IPS-18c (cell line): ENCODE data around the gene FBN3.
A peak's percentile ranks its signal among the peaks of the same experiment; 100 is the strongest.
"Not testable (repeated sequence)": the region's sequence is repeated elsewhere in the genome, so short reads cannot be mapped to it uniquely, and the experiment has no call there.

Source experiments
- H3K4me3 ChIP-seq: 2 replicates; pipeline ENCODE4 v1.7.0; 2013; ENCODE audit warnings: low read depth, mild to moderate bottlenecking, low read length, moderate library complexity; ENCODE audit not compliant: insufficient read depth
- H3K9me3 ChIP-seq: one replicate; pipeline ENCODE4 v1.6.1; 2013; ENCODE audit warnings: mild to moderate bottlenecking, low read length, moderate library complexity; ENCODE audit not compliant: control insufficient read depth, insufficient read depth

Gene FBN3

DNA sequence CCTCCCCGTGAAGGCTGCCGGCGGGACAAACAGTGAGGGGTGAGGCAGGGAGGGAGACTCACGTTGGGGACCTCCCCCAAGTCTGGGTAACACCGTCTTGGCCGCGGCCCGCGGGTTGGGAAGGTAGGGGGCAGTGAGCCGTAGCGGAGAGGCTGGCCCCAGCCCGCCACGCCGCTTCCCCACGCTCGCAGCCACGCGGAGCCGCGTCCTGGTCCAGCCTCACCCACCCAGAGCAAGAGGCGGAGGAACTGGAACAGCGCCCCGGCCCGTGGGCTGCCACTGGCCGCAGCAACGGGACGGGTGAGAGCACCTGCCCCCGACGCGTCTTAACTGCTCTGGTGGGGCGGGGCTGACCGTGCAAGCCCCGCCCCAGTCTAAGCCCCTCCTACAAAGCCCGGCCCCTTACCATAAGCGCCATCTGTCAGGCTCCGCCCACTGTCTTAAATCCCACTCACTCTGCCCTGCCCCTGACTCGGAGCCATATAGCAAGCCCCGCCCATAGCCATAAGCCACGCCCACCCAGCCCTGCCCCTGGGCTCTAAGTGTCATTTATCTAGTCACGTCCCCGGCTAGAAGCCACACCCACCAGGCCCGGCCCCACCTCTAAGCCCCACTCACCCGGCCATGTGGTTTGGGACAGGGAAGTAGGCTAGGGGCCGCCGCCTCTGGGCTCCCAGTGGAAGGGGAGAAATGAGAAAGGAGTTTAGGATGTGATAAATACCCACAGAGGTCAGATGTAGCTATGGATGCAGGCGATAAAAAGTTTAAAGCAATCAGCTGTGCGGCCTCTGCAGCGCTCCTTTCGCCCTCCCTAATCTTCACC is 98.9 kb downstream of the FBN3 start:
- Histone ChIP-seq H3K4me3 (peak overlapping the region; percentile 63), H3K9me3 (no peaks in the 10 kb centered on the region)

- Histone ChIP-seq H3K9me3 (no peaks in the 10 kb centered on the region), H3K4me3 (no peak overlapping the region)
Observed at GRCh38 chr19:8046569-8047165, 102.7 kb downstream of the FBN3 start.

DNA sequence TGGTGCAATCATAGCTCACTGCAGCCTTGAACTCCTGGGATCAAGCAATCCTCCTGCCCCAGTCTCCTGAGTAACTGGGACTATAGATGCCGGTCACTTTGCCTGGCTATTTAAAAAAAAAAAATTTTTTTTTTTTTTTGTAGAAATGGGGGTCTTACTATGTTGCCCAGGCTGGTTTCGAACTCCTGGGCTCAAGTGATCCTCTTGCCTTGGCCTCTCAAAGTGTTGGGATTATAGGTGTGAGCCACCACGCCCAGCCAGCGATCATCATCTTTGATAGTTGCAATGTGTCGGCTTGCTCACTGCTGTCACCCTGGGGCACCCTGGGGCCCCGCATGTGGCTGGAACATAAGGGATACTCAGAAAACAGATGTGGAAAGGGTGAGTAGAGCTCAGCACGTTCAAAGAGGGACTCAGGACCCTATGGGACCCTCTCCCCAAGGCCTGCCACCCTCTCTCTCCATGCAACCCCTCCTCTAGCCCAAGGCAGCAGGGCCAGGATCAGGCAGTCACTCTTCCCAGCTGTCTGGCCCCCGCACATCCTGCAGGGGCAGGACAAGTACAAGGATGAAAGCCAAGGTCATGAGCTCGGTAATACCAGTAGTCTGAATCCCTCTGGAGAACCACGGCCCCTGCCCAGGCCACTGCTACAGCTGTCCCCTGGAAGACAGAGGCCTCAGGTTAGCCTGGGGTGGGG is 103.4 kb downstream of the FBN3 start:
- H3K9me3 ChIP-seq = no peaks in the 10 kb centered on the region
- H3K4me3 ChIP-seq = no peak overlapping the region

- H3K9me3 ChIP-seq = no peaks in the 10 kb centered on the region
Observed at GRCh38 chr19:8044018-8044417, 105.4 kb downstream of the FBN3 start.

GRCh38 chr19:8042900-8043299 is 106.5 kb downstream of the FBN3 start:
- Histone ChIP-seq H3K4me3 (no peak overlapping the region), H3K9me3 (no peaks in the 10 kb centered on the region)

More at GRCh38 chr19:8044018-8044417, 105.4 kb downstream of the FBN3 start:
- H3K4me3 ChIP-seq = no peak overlapping the region

- no peak overlapping the region for H3K4me3 ChIP-seq
Observed at GRCh38 chr19:8041531-8041931, 107.9 kb downstream of the FBN3 start.

DNA sequence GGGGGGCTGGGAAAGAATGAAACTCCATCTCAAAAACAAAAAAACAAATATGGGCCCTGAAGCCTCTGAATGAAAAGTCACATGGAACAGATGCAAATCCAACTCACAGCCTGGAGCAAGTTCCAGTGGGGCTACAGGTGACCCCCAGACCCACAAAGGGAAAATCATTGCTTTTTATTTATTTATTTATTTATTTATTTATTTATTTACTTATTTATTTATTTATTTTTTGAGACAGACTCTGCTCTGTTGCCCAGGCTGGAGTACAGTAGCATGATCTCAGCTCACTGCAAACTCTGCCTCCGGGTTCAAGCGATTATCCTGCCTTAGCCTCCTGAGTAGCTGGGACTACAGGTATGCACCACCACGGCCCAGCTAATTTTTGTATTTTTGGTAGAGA is 110.2 kb downstream of the FBN3 start:
- no peaks in the 10 kb centered on the region for H3K9me3 ChIP-seq

More at GRCh38 chr19:8041531-8041931, 107.9 kb downstream of the FBN3 start:
- no peaks in the 10 kb centered on the region for H3K9me3 ChIP-seq

GRCh38 chr19:8038815-8039214 is 110.6 kb downstream of the FBN3 start:
- H3K9me3 ChIP-seq = no peaks in the 10 kb centered on the region
- H3K4me3 ChIP-seq = no peak overlapping the region

More for the DNA sequence above, 110.2 kb downstream of the FBN3 start:
- no peak overlapping the region for H3K4me3 ChIP-seq

DNA sequence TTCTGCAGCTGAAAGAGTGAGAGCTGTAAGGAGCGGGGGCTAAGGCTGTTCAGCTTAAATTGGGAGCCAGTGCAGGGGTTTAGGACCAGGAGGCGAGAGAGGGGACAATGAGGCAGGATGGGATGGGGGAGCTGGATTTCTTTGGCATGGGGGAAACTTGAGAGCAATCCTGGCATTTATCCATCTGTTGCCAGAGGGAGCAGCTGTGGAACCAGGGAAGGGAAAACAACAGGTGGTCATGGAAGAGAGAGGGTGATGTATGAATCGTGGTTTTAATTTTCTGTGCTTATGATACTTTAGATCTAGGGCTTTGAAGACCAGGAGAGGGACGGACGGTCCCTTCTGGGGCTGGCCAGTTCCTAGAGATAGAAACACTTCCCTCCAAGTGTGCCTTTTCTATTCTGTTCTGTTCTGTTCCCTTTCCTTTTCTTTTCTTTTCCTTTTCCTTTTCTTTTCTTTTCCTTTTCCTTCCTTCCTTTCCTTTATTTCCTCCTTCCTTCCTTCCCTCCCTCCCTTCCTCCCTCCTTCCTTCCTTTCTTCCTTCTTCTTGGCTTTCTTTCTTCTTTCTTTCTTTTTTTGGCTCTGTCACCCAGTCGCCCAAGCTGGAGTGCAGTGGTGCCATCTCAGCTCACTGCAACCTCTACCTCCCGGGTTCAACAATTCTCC is 112.8 kb downstream of the FBN3 start:
- Histone ChIP-seq H3K9me3 (peaks cover 2% of the 10 kb centered on the region), H3K4me3 (no peak overlapping the region)

- peaks cover 2% of the 10 kb centered on the region for H3K9me3 ChIP-seq
- no peak overlapping the region for H3K4me3 ChIP-seq
Observed at GRCh38 chr19:8034178-8034525, 115.2 kb downstream of the FBN3 start.

DNA sequence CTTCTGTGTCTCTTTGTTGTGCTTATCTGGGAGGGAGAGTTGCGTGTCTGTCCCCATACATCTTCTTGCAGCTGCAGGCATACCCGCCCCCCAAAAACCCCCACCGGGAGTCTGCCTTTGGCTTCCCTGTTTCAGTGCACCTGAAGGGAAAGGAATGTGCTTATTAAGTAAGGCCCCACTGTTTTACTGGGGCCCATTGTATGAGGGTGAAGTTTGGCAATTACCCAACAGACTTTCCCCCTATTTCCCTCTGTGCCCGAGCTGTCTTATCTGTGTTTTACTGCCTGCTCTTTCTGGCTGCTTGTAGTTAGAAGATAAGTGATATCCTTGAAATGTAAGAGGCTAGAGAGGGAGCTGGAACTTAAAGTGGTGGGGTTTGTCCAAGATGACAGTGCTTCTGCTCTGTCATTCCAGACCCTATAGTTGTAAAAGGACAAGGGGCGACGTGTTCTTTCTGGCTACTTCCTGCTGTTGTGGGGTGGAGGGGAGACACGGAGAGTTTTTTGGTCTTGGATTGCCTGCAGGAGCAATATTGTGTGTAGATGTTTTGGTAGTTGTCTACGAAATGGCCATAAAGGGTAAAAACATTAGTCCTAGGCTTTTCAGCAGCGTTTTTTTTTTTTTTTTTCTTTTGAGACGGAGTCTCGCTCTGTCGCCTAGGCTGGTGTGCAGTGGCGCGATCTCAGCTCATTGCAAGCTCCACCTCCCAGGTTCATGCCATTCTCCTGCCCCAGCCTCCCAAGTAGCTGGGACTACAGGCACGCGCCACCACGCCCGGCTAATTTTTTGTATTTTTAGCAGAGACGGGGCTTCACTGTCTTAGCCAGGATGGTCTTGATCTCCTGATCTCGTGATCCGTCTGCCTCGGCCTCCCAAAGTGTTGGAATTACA is 115.9 kb downstream of the FBN3 start:
- H3K4me3 ChIP-seq = not testable (repeated sequence)

DNA sequence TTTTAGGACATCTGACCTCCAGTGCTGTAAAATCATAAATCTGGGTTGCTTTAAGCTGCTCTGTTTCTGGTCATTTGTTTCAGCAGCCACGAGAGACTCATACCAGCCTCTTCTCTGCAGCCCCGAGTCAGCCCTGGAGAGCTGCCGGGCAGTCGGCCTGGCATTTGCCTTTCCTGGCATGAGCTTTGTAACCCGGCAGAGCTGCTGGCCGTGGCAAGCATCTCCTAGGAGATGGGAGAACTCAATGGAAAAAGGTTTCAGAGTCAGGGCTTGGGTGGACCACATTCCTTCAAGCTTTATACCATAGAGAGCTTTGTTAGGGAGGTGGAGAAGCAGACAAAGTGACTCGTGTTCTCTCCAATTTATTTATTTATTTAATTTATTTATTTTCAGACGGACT is 118.4 kb downstream of the FBN3 start:
- Histone ChIP-seq H3K9me3 (peaks cover 2% of the 10 kb centered on the region), H3K4me3 (no peak overlapping the region)

More for the DNA sequence above, 115.9 kb downstream of the FBN3 start:
- H3K9me3 ChIP-seq = not testable (repeated sequence)

DNA sequence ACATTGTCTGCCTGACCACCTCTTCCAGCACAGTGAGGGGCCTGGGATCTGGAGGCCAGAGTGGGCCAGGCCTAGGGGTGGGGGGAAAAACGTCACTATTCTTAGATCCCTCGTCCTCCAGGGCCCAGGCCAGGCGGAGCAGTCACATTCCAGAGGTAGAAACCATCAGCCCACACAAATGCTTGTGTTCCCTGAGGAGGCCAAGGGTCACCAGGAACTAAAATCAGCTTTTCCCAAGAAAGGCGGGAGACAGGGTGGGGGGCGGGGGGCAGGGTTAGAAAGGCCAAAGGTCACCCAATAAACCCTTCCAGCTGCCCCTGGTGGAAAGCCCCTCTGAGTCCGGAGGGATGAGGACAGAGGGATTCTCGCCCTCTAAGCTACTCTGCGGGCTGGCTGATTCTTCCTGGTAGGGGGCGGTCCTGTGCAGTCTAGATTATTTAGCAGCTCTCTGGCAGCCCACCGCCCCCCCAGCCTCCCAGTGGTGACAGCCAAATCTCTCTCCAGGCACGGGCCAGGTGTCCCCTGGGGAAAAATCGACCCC is 120.4 kb downstream of the FBN3 start:
- Histone ChIP-seq H3K9me3 (peaks cover 2% of the 10 kb centered on the region), H3K4me3 (no peak overlapping the region)

- Histone ChIP-seq H3K4me3 (no peak overlapping the region), H3K9me3 (no peaks in the 10 kb centered on the region)
Observed at GRCh38 chr19:8025316-8025715, 124.1 kb downstream of the FBN3 start.

DNA sequence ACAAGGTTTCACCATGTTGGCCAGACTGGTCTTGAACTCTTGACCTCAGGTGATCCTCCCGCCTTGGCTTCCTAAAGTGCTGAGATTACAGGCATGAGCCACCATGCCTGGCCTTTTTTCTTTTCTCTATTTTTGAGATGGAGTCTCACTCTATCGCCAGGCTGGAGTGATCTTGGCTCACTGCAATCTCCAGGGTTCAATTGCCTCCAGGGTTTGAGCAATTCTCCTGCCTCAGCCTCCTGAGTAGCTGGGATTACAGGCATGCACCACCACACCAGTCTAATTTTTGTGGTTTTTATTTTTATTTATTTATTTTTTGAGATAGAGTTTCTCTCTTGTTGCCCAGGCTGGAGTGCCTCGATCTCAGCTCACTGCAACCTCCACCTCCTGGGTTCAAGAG is 125.1 kb downstream of the FBN3 start:
- not testable (repeated sequence) for H3K9me3 ChIP-seq

DNA sequence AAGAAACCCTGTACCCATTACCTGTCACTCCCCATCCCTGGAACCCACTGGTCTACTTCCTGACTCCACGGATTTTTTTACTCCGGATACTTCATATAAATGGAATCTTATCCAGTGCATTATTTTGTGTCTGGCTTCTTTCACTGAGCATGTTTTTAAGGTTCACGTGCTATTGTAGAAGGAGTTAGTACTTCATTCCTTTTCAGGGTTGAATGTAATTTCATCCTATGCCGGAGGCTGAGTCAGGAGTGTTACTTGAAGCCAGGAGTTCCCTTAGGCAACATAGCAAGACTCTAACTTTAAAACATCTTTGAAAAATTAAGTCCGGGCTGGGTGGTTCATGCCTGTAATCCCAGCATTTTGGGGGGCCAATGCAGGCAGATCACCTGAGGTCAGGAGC is 126.0 kb downstream of the FBN3 start:
- H3K4me3 ChIP-seq = no peak overlapping the region

More for the DNA sequence above, 125.1 kb downstream of the FBN3 start:
- H3K4me3 ChIP-seq = not testable (repeated sequence)

More for the DNA sequence above, 126.0 kb downstream of the FBN3 start:
- no peaks in the 10 kb centered on the region for H3K9me3 ChIP-seq
